Mesenteric fat pad (tissue), 1 donor: Measurements from ENCODE around the gene ARL10. TPM values are rescaled to one million over a fixed set of nuclear protein-coding genes. Genes with fewer than 3 reads are reported as not detected.

Source experiments
- DNase-seq: peaks from one replicate; pipeline ENCODE4 v3.0.0-alpha.2; 2020; ENCODE audit warnings: low spot score
- total RNA-seq: library from RNA; stranded (reverse); fragmentation: NEBNext Ultra II Directional; extraction: Animal tissue kit (Norgen Biotek cat#: 25700); gene quantifications from one replicate; pipeline ENCODE4 v1.2.1, GENCODE V29; 2021
- donor health status: DM: yes; HTN: yes; CAD: no.

The ARL10 gene
- total RNA-seq, 1 donor from 2014 or later = 4.4 TPM

DNA sequence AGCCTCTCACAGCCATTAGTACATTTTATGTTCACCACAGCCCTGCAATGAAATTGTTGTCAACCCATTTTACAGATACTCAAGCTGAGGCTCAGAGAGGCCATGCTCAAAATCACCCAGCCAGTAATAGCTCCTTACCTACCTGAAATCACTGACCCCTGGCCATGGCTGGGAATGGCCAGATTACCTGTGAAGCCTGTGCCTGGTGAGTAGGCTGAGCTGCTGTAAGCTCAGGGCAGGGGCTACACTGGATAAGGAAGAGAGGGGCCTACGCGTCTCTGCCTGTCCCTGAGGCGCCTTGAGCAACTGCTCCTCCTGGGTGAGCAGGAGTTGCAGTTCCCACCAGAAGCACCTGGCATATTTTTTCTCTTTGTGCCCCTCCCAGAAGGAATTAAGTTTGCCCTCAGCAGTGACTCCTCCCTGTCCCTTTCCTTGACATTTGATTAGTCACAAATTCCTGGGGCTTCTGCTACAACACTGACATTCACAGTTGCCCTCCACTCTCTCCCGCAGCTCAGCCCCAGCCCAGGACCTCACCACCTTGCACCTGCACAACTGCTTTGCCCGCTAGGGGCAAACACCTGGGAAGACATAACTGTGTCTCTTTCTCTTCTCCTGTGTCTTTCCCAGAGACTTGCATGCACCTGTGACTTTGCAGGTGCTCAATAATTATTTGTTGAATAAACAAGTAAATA is 45.3 kb downstream of the ARL10 start:
- DNase-seq = no peak

DNA sequence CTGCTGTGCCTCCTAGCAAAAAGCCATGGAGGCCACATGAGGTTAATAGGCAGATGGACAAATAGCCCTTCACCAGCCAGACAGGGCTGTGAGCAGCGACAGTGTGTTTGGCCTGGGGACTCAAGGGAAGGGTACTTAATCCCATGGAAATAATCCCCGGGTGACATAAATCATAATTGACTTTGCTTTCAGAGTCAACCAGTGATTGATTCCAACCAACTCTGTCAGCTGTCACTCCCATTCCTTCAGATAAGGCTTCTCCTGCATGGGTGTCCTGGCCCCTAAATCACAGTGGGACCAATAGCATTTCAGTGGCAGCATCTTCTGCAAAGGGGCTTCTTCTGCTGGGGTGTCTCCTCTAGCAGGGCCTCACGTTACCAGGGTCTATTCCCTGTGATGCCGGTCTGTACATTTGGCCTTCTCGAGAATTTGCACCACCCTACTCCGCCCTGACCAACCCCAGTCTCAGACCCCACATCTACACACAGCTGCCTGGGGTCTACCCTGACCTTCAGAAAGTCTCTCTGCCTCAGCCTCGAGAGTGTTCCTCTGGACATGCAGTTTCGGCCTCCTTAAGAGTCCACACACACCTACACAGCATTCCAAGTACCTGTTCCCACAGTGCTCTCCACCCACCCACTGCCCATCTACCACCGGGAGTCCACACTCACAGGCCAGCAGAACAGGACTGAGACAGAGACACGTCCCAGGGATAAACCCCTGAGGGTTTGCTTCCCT is 47.4 kb downstream of the ARL10 start:
- no peak for DNase-seq

DNA sequence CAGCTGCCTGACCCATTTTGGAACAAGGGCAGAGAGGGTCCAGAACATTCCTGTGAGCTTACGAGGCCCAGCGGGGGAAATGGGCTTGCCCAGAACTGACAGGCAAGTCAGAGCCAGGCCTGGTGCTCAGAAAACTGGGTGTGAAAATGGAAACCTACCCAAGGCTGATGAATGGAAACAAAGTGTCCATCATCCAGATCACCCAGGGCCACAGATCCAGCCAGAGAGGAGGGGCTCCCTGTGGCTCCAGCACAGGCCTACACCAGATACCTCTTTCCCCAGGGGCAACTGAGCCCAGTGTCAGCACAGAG is 47.9 kb downstream of the ARL10 start:
- DNase-seq = no peak

DNA sequence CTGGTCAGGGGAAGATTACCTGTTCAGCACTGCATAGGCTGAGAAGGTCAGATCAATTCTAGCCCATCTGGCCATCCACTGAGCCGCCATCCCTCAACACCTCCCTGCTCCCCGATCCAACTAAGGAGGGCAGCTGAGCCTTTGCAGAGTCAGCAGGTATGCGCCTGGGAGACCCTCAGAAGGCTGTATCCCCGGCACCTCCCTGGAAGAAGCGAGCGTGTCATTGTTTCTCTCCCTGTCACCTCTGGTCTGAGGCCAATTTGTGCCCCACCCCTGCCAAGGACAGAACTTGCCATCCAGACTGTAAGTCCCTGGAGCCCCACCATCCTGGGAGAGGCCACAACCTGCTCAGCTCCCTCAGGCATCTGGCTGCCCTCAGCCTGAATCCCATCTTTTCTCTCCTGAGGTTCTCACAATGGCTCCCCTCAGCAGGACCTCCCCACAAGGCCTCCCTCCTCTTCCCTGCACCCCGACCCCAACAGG is 48.5 kb downstream of the ARL10 start:
- DNase-seq = no peak

DNA sequence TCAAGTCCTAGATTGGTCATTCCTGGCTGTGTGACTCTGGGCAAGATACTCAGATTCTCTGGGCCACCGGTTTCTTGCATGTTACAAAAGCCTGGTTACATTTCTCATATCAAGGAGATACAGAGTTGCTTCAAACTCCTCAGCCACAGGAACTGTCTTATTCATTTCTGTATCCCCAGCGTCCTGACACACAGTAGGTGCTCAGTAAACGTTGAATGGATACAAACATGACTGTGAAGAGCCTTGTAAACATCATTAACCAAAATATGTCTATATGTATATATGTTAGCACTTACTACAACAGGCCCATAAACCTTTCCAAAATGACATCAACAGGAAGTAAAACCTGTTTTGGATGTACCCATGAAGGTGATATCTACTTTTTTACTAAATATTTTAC is 49.4 kb downstream of the ARL10 start:
- no peak for DNase-seq

DNA sequence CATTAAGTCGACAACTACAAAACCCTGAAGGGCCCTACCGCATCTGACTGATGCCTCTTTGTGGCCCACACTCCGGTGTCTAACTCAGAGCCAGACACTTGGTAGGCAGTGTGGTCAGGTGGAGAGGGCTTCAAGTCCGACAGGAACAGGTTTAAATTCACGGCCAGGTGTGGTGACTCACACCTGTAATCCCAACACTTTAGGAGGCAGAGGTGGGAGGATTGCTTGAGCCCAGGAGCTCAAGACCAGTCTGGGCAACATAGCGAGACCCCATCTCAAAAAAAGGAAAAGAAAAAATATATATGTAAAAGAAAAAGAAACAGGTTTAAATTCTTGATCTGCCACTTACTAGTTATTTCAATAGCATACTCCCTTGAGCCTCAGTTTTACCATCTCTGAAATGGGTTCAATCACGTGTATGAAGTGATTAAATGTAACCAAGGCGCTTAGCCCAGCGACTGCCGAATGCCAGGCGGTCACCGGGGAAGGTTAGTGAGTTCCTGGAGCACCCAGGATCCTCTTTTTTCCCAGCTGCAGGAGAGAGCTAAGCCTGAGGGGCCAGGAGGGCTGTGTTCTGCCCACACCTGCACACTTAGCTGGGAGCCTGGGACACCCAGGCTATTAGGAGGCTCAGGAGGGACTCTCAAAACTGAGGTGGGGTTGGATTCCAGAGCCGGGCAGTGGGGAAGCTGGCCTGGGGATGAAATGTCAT is 50.1 kb downstream of the ARL10 start:
- no peak for DNase-seq

DNA sequence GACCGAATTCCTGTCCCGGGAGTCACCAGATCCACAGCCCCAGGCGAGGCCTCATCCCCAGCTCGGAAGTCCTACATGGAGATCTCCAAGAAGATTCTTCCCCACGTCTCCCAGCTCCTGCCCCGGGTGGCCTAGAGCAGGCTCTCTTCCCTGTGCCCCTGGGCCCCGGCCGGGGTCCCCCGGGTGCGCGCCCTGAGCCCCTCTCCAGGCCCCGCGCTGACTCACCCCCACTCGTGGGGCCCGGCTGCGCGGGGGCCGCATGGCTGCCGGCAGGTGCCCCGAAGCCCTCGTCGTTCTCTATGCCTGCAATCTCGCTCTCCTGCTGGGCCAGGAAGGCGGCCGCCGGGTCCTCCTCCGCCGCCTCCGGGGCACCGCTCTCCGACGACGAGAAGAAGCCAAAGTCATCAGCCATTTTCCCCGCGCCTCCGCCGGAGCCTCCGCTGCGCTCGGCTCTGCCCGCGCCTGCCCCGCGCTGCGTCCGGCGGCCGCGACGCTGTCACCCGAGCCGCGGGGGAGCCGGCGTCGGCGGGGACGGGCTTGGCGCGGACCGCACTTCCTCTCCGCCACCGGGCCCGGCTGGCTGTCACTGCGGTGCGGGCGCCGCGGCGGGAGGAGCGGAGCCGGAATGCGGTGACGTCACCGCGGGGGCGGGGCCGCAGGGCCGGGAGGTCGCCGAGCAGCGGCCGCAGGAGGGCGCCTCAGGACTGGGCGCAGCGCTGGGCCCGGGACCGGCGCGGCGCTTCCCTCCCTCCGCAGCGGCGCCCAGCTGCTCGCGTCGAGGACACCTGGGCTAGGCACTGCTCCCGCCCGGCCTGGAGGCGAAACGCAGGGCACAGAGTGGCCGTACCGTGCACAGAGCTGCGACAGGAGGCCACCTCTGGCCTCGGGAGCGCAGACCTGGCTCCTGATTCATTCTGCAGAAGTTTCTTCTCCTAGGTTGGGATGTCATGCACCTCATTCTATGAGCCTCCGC is 51.0 kb downstream of the ARL10 start, which contains the start of gene CLTB:
Gene CLTB (minus strand): TSS at position 588 of the 973 bp plus-strand sequence. CDS start 176 bp downstream, at position 412.
- DNase-seq = peak; percentile 96

DNA sequence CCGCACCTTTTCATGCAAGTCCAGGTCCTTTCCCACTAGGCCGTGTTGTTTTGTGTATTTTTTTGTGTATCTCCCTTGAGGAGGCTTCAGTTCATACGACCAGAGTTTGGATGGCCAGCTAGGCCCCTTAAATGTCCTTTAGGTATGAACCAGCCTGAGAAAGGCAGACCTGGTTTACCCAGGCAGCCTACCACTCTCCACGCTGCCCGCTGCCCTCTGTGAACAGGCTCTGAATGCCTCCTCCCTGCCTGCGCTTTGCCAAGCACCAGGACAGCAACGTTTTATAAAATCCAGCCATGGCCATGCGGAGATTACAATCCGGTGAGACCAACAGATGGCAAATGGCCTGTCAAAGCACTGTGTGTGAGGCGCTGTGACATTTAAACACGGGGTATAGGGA is 51.7 kb downstream of the ARL10 start:
- DNase-seq = no peak

DNA sequence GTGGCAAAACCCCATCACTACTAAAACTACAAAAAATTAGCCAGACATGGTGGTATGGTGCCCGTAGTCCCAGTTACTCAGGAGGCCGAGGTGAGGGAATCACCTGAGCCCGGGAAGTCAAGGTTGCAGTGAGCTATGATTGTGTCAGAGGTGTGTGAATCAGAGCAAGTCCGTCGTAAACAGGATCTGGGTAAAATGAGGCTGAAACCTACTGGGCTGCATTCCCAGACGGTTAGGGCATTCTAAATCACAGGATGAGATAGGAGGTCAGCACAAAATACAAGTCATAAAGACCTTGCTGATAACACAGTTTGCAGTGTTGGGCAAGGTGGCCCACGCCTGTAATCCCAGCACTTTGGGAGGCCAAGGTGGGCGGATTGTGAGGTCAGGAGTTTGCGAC is 53.0 kb downstream of the ARL10 start:
- no peak for DNase-seq

DNA sequence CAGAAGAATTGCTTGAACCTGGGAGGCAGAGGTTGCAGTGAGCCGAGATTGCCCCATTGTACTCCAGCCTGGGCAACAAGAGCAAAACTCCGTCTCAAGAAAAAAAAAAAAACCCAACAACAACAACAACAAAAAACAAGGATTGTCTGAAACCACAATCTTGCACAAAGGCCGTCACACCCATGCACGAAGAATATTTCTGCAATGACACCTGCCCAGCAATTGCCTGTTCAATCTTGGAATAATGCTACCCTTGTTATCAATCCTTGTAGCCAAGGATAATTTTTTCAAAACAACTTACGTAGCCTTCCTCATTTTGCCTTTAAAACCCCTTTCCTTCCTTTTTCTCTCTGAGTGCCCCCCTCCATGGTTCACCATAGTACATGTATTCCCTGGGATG is 54.8 kb downstream of the ARL10 start:
- DNase-seq = no peak

DNA sequence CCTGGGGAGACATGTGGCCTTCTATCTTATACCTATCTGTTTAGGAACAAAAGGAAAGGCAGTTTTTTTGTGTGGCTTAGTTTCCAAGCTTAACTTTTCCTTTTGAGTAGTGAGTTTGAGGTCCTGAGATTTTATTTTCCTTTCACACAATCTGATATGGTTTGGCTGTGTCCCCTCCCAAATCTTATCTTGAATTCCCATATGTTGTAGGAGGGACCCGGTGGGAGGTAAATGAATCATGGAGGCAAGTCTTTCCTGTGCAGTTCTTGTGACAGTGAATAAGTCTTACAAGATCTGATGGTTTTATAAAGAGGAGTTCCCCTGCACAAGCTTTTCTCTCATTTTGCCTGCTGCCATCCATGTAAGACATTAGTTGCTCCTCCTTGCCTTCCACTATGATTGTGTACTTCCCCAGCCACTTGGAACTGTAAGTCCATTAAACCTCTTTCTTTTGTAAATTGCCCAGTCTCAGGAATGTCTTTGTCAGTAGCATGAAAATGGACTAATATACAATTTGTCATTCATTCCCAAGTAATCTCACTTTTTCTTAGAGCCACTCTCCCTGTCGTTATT is 55.8 kb downstream of the ARL10 start:
- DNase-seq = no peak

DNA sequence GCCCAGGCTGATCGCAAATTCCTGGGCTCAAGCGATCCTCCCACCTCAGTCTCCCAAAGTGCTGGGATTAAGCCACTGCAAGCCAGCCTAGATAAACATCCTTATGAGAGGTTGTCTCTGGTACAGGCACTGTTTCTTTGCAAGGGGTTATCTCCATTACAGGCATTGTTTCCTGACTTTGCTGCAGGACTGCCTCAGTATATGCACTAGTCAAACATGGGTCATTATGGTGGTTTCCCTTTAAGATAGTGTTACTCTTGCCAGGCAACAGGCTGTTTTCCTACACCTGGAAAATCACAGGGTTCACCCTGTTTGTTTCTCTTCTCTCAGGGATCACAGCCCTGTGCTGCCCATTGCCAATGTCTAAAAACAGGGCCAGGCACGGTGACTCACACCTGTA is 58.9 kb downstream of the ARL10 start:
- DNase-seq = no peak

DNA sequence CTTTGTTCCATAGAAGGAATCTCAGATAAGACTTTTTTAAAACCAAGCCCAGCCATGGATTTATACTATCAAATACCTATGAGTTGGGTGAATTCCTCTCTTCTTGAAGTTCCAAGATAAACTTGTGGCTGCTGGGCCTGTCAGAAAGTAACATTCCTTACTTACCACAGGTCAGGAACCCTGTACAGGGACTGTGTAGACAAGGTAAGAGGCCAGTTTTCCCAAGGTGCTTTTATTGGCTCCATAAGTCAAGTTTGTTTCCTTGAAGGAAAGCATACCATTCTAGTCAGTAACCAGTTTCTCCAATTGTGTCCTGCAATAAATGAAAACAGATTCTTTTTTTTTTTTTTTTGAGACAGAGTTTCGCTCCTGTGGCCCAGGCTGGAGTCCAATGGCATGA is 59.9 kb downstream of the ARL10 start:
- DNase-seq = no peak

DNA sequence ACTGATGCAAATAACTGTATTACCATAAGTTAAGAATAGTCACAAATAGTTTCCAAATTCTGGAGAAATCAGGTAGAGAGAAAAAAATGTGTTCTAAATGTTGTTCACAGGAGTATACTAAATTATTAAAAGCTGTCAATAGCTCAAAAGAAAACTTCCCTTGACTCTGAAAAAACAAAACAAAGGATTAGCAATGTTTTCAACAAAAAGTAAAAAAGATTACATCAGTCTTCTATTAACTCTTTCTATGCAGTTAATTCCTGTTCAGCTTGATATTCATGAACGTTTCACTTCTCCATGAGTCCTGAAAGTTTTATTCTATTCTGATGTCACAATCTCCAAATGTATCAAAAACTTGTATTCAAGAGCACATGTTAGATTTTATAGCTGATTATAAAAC is 60.5 kb downstream of the ARL10 start:
- DNase-seq = no peak

DNA sequence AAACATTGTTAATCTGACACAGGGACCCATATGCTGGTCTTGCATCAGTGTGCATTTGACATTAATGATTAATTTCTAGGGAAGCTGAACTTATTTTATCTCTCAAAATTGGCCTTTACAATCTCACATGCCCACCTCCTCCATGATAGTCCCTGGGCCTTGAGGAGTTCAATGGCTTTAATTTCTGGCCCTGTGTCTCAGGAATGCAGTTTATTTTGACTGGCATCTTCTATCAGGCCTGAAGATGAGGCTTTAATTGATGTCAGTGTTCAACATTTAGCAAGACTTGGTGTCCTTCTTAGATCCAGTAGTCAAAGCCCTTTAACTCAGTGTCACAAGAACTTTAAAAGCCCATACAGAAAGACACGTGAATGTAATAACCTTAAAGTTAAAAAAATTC is 61.6 kb downstream of the ARL10 start:
- DNase-seq = no peak

DNA sequence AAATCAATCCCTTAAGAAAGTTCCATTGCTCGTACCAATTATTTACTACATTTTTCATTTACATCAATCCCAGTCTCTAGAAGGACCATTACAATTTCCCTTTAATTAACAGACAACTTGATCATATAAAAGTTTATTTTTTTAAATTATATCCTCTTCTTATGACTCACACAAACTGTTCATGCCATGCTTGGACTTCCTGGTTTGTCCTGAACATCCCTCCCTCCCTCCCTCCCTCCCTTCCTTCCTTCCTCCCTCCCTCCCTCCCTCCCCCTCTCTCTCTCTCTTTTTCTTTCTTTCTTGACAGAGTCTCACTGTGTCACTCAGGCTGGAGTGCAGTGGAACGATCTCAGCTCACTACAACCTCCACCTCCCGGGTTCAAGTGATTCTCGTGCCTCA is 62.7 kb downstream of the ARL10 start:
- DNase-seq = no peak

DNA sequence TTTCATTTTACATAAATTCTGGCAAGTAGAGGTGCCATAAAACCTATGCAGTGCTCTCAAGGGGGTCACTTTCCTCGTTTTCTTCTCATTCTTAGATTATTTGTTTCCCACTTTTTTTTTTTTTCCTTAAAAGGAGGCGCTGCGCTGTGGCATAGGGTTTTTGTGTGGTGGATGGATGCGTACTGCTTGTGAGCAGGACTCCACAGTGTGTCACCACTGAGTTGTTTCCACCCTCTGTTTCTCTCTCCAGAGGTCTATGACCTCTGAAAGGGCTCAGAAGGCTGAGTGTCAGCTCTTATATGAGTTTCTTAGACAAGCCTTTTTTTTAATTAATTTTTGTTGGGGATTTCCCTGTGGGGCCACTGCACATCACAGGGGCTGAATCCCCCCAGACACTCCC is 64.7 kb downstream of the ARL10 start:
- DNase-seq = no peak
